Activated CD4-positive, alpha-beta memory T cell treated with anti-CD3 and anti-CD28 coated beads, Interleukin-2, amount 10 ng/mL, durations not matched to agents 7 days and 5 days (primary cell): ENCODE measurements around the gene RALGPS1. TPM values are rescaled to one million over a fixed set of nuclear protein-coding genes. Genes with fewer than 3 reads are reported as not detected.

Experiments
- CTCF ChIA-PET: fragments of 350-600 bp; sonication (Branson Sonifier 250); formaldehyde crosslinking; loops from one replicate; lab custom pipeline; 2021; ENCODE audit warnings: antibody characterized with exemption, inconsistent platforms; lab: Charles Lee
- POLR2A ChIA-PET: fragments of 350-600 bp; sonication (Branson Sonifier 250); formaldehyde crosslinking; loops from one replicate; lab custom pipeline; 2021; ENCODE audit warnings: antibody characterized with exemption; lab: Charles Lee
- DNase-seq: peaks from one replicate; pipeline ENCODE4 v3.0.0-alpha.2; 2020
- H3K27ac Mint-ChIP-seq: one replicate; pipeline ENCODE4 v1.8.0; 2021; ENCODE audit warnings: mild to moderate bottlenecking, mixed read lengths
- H3K27me3 Mint-ChIP-seq: one replicate; pipeline ENCODE4 v1.8.0; 2021; ENCODE audit warnings: mixed read lengths
- H3K36me3 Mint-ChIP-seq: one replicate; pipeline ENCODE4 v1.8.0; 2021; ENCODE audit warnings: low read depth, mixed read lengths
- H3K4me1 Mint-ChIP-seq: one replicate; pipeline ENCODE4 v1.8.0; 2021; ENCODE audit warnings: mixed read lengths
- H3K4me3 Mint-ChIP-seq: one replicate; pipeline ENCODE4 v1.8.0; 2021; ENCODE audit warnings: mild to moderate bottlenecking, mixed read lengths
- H3K9me3 Mint-ChIP-seq: one replicate; pipeline ENCODE4 v1.8.0; 2021; ENCODE audit warnings: mixed read lengths
- total RNA-seq, 2 experiments: library from RNA; stranded (reverse); gene quantifications; one replicate each; pipeline ENCODE4 v1.2.3, GENCODE V29; 2021

The RALGPS1 gene
- total RNA-seq, 2 experiments from 2014 or later, result 2.8 to 3.4 TPM

GRCh38 chr9:126988857-126989256 is 74.3 kb downstream of the RALGPS1 start:
- ChIA-PET CTCF (no interaction called here), POLR2A (no interaction called here)
- H3K36me3 Mint-ChIP-seq, result peaks cover 58% of the 10 kb centered on the region
- DNase-seq, result no peak
- H3K27me3 Mint-ChIP-seq, result peaks cover 49% of the 10 kb centered on the region
- H3K9me3 Mint-ChIP-seq, result peaks cover 12% of the 10 kb centered on the region
- peaks cover 45% of the 10 kb centered on the region for H3K4me1 Mint-ChIP-seq
- H3K27ac Mint-ChIP-seq, result no peak overlapping the region
- H3K4me3 Mint-ChIP-seq, result no peak overlapping the region

- peaks cover 53% of the 10 kb centered on the region for H3K36me3 Mint-ChIP-seq
- peaks cover 51% of the 10 kb centered on the region for H3K27me3 Mint-ChIP-seq
- ChIA-PET CTCF (no interaction called here), POLR2A (no interaction called here)
- H3K9me3 Mint-ChIP-seq, result peaks cover 12% of the 10 kb centered on the region
- no peak overlapping the region for H3K4me3 Mint-ChIP-seq
- peak overlapping the region; percentile 17 for H3K27ac Mint-ChIP-seq
- H3K4me1 Mint-ChIP-seq, result peaks cover 33% of the 10 kb centered on the region
- no peak for DNase-seq
Measured at GRCh38 chr9:126989847-126990842, 75.6 kb downstream of the RALGPS1 start.

- Mint-ChIP-seq H3K36me3 (peaks cover 53% of the 10 kb centered on the region), H3K9me3 (peaks cover 12% of the 10 kb centered on the region), H3K4me3 (no peak overlapping the region), H3K4me1 (peaks cover 25% of the 10 kb centered on the region), H3K27me3 (peaks cover 54% of the 10 kb centered on the region), H3K27ac (no peak overlapping the region)
- ChIA-PET POLR2A (no interaction called here), CTCF (no interaction called here)
- DNase-seq, result no peak
Measured at GRCh38 chr9:126991183-126991582, 76.6 kb downstream of the RALGPS1 start.

- CTCF ChIA-PET, result no interaction called here
- no peak for DNase-seq
- Mint-ChIP-seq H3K4me1 (peaks cover 12% of the 10 kb centered on the region), H3K9me3 (peaks cover 12% of the 10 kb centered on the region), H3K27me3 (peaks cover 61% of the 10 kb centered on the region), H3K4me3 (no peak overlapping the region), H3K36me3 (peaks cover 50% of the 10 kb centered on the region), H3K27ac (no peak overlapping the region)
- POLR2A ChIA-PET, result no interaction called here
Measured at GRCh38 chr9:126992427-126992826, 77.8 kb downstream of the RALGPS1 start.

DNA sequence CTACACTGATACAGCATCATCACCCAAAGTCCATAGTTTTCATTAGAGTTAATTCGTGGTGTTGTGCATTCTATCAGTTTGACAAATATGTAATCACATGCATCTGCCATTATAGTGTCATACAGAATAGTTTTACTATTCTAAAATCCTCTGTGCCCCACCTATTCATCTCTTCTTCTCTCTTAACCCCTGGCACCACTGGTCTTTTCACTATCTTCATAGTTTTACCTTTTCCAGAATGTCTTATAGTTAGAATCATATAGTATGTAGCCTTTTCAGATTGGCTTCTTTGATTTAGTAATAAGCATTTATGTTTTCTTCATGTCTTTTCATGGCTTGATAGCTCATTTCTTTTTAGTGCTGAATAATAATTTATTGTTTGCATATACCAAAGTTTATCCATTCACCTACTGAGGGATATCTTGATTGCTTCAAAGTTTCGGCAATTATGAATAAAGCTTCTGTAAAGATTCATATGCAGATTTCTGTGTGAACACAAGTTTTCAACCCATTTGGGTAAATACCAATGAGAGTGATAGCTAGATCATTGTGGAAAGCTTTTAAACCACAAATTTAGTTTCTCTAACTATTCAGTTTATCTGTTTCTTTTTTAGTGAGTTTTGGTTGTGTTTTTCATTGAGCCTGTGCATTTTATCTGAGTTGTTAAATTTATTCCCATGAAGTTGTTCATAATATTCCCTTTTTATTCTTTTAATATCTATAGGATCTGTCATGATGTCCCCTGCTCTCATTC is 84.9 kb downstream of the RALGPS1 start:
- peaks cover 36% of the 10 kb centered on the region for H3K27me3 Mint-ChIP-seq

GRCh38 chr9:127004946-127005769 is 90.6 kb downstream of the RALGPS1 start:
- Mint-ChIP-seq H3K27ac (peak overlapping the region; percentile 74), H3K4me1 (peaks cover 31% of the 10 kb centered on the region), H3K36me3 (no peaks in the 10 kb centered on the region), H3K4me3 (no peak overlapping the region), H3K9me3 (no peaks in the 10 kb centered on the region), H3K27me3 (peaks cover 17% of the 10 kb centered on the region)
- ChIA-PET CTCF (interaction anchor here (0.8 to 1.9 kb wide), 5 partner anchors 16 to 193 kb away, joined by 4 to 16 read pairs (median 6); no protein-coding TSS in a partner anchor), POLR2A (interaction anchor here (1.0 to 1.9 kb wide), 6 partner anchors 18 to 220 kb away, joined by 4 to 23 read pairs (median 6); partner anchors contain the start of gene ZBTB43)
- peak; percentile 79 for DNase-seq

More for the DNA sequence above, 84.9 kb downstream of the RALGPS1 start:
- ChIA-PET CTCF (interaction anchor here (0.7 to 1.0 kb wide), 2 partner anchors 60 to 295 kb away, joined by 5 to 7 read pairs; no protein-coding TSS in a partner anchor), POLR2A (interaction anchor here (0.7 kb wide), 1 partner anchor 13 kb away, joined by 3 read pairs; no protein-coding TSS in a partner anchor)
- Mint-ChIP-seq H3K4me3 (no peak overlapping the region), H3K4me1 (peaks cover 20% of the 10 kb centered on the region), H3K27ac (no peak overlapping the region), H3K36me3 (peaks cover 11% of the 10 kb centered on the region), H3K9me3 (no peaks in the 10 kb centered on the region)
- no peak for DNase-seq

GRCh38 chr9:127005770-127006314 is 91.3 kb downstream of the RALGPS1 start:
- Mint-ChIP-seq H3K4me1 (peaks cover 30% of the 10 kb centered on the region), H3K4me3 (no peak overlapping the region), H3K27ac (peak overlapping the region; percentile 74), H3K9me3 (no peaks in the 10 kb centered on the region), H3K27me3 (peaks cover 17% of the 10 kb centered on the region), H3K36me3 (no peaks in the 10 kb centered on the region)
- ChIA-PET CTCF (interaction anchor here (1.1 to 1.9 kb wide), 4 partner anchors 16 to 193 kb away, joined by 4 to 16 read pairs (median 5); no protein-coding TSS in a partner anchor), POLR2A (interaction anchor here (1.0 to 1.9 kb wide), 5 partner anchors 19 to 219 kb away, joined by 4 to 23 read pairs (median 5); partner anchors contain the start of gene ZBTB43)
- DNase-seq, result no peak

GRCh38 chr9:127007638-127008037 is 93.1 kb downstream of the RALGPS1 start:
- Mint-ChIP-seq H3K27ac (no peak overlapping the region), H3K4me3 (no peak overlapping the region), H3K4me1 (peaks cover 30% of the 10 kb centered on the region), H3K9me3 (no peaks in the 10 kb centered on the region), H3K27me3 (peaks cover 22% of the 10 kb centered on the region), H3K36me3 (no peaks in the 10 kb centered on the region)
- POLR2A ChIA-PET, result no interaction called here
- CTCF ChIA-PET, result interaction anchor here (1.6 kb wide), 1 partner anchor 43 kb away, joined by 4 read pairs; no protein-coding TSS in a partner anchor
- DNase-seq, result no peak

GRCh38 chr9:127008076-127008475 is 93.5 kb downstream of the RALGPS1 start:
- Mint-ChIP-seq H3K27ac (no peak overlapping the region), H3K4me3 (no peak overlapping the region), H3K36me3 (no peaks in the 10 kb centered on the region), H3K27me3 (peaks cover 26% of the 10 kb centered on the region), H3K4me1 (peaks cover 28% of the 10 kb centered on the region), H3K9me3 (no peaks in the 10 kb centered on the region)
- ChIA-PET POLR2A (no interaction called here), CTCF (interaction anchor here (1.6 kb wide), 1 partner anchor 44 kb away, joined by 4 read pairs; no protein-coding TSS in a partner anchor)
- DNase-seq, result no peak

GRCh38 chr9:127011772-127012171 is 97.2 kb downstream of the RALGPS1 start:
- Mint-ChIP-seq H3K4me3 (no peak overlapping the region), H3K4me1 (peaks cover 4% of the 10 kb centered on the region), H3K9me3 (no peaks in the 10 kb centered on the region), H3K36me3 (no peaks in the 10 kb centered on the region), H3K27ac (no peak overlapping the region), H3K27me3 (peaks cover 38% of the 10 kb centered on the region)
- POLR2A ChIA-PET, result interaction anchor here (0.9 kb wide), 1 partner anchor 25 kb away, joined by 4 read pairs; no protein-coding TSS in a partner anchor
- CTCF ChIA-PET, result no interaction called here
- DNase-seq, result no peak

DNA sequence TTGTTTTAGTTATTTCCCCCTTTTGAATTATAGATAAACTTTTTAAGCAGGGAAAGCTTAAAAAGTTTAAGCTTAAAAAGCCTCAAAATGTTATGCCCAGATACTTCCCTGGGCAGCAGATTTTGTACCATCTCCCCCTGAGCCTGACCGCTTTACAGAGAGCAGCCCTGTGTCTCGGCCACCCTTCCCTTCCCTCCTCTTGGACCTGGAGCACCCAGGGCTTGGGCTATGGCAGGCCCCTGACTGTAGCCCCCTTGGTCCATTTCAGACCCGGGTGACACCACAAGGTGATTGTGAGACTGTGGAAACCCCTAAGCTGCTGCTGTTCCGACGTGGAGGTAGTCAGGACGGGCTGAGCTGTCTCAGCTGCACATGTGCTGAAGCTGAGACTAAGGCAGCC is 97.7 kb downstream of the RALGPS1 start:
- H3K9me3 Mint-ChIP-seq, result no peaks in the 10 kb centered on the region
- DNase-seq, result no peak
- H3K4me3 Mint-ChIP-seq, result no peak overlapping the region
- POLR2A ChIA-PET, result interaction anchor here (0.9 kb wide), 1 partner anchor 26 kb away, joined by 4 read pairs; no protein-coding TSS in a partner anchor
- CTCF ChIA-PET, result interaction anchor here (0.9 kb wide), 1 partner anchor 29 kb away, joined by 3 read pairs; no protein-coding TSS in a partner anchor
- peaks cover 4% of the 10 kb centered on the region for H3K4me1 Mint-ChIP-seq
- peaks cover 35% of the 10 kb centered on the region for H3K27me3 Mint-ChIP-seq
- H3K36me3 Mint-ChIP-seq, result no peaks in the 10 kb centered on the region
- H3K27ac Mint-ChIP-seq, result no peak overlapping the region
